Urinary bladder (tissue), 4 donors: ENCODE data around the gene PDE1C. TPM values are rescaled to one million over a fixed set of nuclear protein-coding genes. Genes with fewer than 3 reads are reported as not detected.
"Not testable (repeated sequence)": the region's sequence is repeated elsewhere in the genome, so short reads cannot be mapped to it uniquely, and the experiment has no call there.

Experiments
- DNase-seq: peaks from one replicate; pipeline ENCODE4 v3.0.0-alpha.2; 2015; ENCODE audit errors: extremely low spot score
- H3K27ac ChIP-seq: one replicate; pipeline ENCODE4 v1.5.1; 2013; ENCODE audit warnings: low read depth, mild to moderate bottlenecking, moderate library complexity
- H3K36me3 ChIP-seq: one replicate; pipeline ENCODE4 v1.6.1; 2013; ENCODE audit warnings: mild to moderate bottlenecking, moderate library complexity; ENCODE audit not compliant: insufficient read depth
- H3K4me1 ChIP-seq: one replicate; pipeline ENCODE4 v1.6.1; 2013; ENCODE audit warnings: mild to moderate bottlenecking, moderate library complexity; ENCODE audit not compliant: insufficient read depth
- H3K4me3 ChIP-seq: one replicate; pipeline ENCODE4 v1.5.1; 2013; ENCODE audit warnings: low read depth, low read length
- WGBS: extraction: QIAGEN DNeasy Blood & Tissue Kit; methylation state at CpG from one replicate; pipeline ENCODE4 v1.1.7; 2013; 5-methylcytosine and 5-hydroxymethylcytosine counted together
- polyA plus RNA-seq: library from polyadenylated mRNA; stranded (reverse); fragments of 200-250 nt; gene quantifications from one replicate; pipeline ENCODE4 v1.2.3, GENCODE V29; 2013
- total RNA-seq: library from RNA; depleted of rRNA; stranded (reverse); fragments of >200 nt; gene quantifications from one replicate; pipeline ENCODE4 v1.2.3, GENCODE V29; 2014
- donor health status: healthy with polysubstance abuse.
- donor health status: healthy.

PDE1C gene
- total and polyA plus RNA-seq, 2 donors = 15.9 to 20.4 TPM

GRCh38 chr7:32091608-32092210 lies 21.5 kb upstream of the PDE1C start:
- WGBS = 67% methylated on average over 4 of the region's 4 CpGs
- Histone ChIP-seq H3K36me3 (no peaks in the 10 kb centered on the region), H3K27ac (no peak overlapping the region), H3K4me3 (no peak overlapping the region), H3K4me1 (no peaks in the 10 kb centered on the region)
- DNase-seq = no peak

DNA sequence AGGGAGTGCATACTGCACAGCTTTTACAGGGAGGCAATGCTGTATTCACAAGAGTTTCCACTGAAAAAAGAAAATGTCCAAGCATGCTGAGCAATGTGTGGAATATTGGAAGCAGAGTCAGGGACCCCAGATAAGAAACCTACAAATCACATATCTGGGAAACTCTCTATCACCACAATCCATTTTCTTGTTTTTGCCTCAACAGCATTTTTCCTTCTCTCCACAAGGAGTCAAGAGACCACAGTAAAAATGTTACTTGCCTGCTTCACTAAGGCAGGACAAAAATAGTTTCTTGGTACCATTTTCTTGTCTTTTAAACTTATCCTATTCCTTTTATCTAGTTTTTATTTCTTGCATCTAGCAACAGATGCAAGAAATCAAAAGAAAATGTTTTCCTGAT lies 19.5 kb upstream of the PDE1C start:
- no peak for DNase-seq

GRCh38 chr7:32089256-32089655 lies 19.0 kb upstream of the PDE1C start:
- no peaks in the 10 kb centered on the region for H3K4me1 ChIP-seq
- 85% methylated on average over 5 of the region's 5 CpGs for WGBS
- H3K4me3 ChIP-seq = no peak overlapping the region

More for the DNA sequence above, 19.5 kb upstream of the PDE1C start:
- no peak overlapping the region for H3K4me3 ChIP-seq
- H3K27ac ChIP-seq = no peak overlapping the region
- no peaks in the 10 kb centered on the region for H3K36me3 ChIP-seq
- H3K4me1 ChIP-seq = no peaks in the 10 kb centered on the region

GRCh38 chr7:32088451-32088881 lies 18.3 kb upstream of the PDE1C start:
- DNase-seq = no peak
- Histone ChIP-seq H3K4me1 (no peaks in the 10 kb centered on the region), H3K27ac (no peak overlapping the region), H3K36me3 (no peaks in the 10 kb centered on the region), H3K4me3 (no peak overlapping the region)
- 52% methylated on average over 18 of the region's 18 CpGs for WGBS

More at GRCh38 chr7:32089256-32089655, 19.0 kb upstream of the PDE1C start:
- Histone ChIP-seq H3K36me3 (no peaks in the 10 kb centered on the region), H3K27ac (no peak overlapping the region)
- no peak for DNase-seq

DNA sequence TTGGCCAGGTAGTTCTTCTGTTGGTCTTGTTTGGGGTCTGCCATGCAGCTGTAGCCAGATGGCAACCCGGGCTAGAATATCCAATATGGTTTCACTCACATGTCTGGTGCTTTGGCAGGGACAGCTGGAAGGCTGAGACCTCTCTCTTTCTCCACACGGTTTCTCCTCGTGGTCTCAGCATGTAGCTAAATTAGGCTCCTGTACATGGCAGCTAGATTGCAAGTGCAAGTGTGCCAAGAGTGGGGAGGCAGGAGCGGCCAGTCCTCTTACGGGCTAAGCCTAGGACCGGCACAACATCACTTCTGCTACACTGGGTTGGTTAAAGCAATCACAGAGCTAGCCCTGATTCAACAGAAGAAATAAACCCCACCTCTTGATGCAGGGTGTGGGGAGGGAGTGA lies 9.3 kb upstream of the PDE1C start:
- WGBS = 78% methylated on average over 6 of the region's 6 CpGs
- Histone ChIP-seq H3K36me3 (no peaks in the 10 kb centered on the region), H3K4me1 (no peaks in the 10 kb centered on the region), H3K27ac (no peak overlapping the region), H3K4me3 (no peak overlapping the region)
- no peak for DNase-seq

GRCh38 chr7:32078824-32079223 lies 8.6 kb upstream of the PDE1C start:
- no peaks in the 10 kb centered on the region for H3K36me3 ChIP-seq
- H3K27ac ChIP-seq = no peak overlapping the region
- H3K4me1 ChIP-seq = no peaks in the 10 kb centered on the region
- H3K4me3 ChIP-seq = no peak overlapping the region
- DNase-seq = no peak
- 69% methylated on average over 2 of the region's 2 CpGs for WGBS

GRCh38 chr7:32077806-32078205 lies 7.6 kb upstream of the PDE1C start:
- Histone ChIP-seq H3K4me1 (no peaks in the 10 kb centered on the region), H3K36me3 (no peaks in the 10 kb centered on the region), H3K27ac (no peak overlapping the region), H3K4me3 (no peak overlapping the region)
- WGBS = 78% methylated on average over 5 of the region's 5 CpGs
- no peak for DNase-seq

GRCh38 chr7:32076802-32077201 lies 6.6 kb upstream of the PDE1C start:
- not testable (repeated sequence) for H3K4me3 ChIP-seq, H3K36me3 ChIP-seq, H3K27ac ChIP-seq, H3K4me1 ChIP-seq, DNase-seq
- WGBS = 77% methylated on average over 5 of the region's 5 CpGs

DNA sequence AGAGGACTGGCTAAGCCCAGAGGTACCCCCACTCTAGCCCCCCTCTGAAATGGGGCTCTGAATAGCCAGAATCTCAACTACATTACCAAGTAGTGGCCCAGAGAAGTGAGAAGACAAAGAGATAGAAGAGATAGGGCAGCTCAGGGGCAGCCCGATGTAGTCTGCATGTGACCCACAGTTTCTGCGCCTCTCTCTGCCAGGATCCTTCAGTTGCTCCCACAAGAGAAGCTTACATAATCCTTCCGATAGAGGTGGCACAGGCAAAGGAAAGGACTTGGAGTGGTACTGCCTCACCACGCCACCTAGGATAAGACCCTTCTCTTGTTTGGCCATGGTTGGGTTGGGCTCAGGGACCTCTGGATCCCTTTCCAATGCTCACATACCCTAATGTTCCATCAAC lies 5.4 kb upstream of the PDE1C start:
- 93% methylated on average over 4 of the region's 4 CpGs for WGBS
- no peak overlapping the region for H3K4me3 ChIP-seq
- H3K36me3 ChIP-seq = no peaks in the 10 kb centered on the region
- no peak for DNase-seq
- H3K27ac ChIP-seq = no peak overlapping the region
- H3K4me1 ChIP-seq = no peaks in the 10 kb centered on the region

- Histone ChIP-seq H3K36me3 (no peaks in the 10 kb centered on the region), H3K4me3 (no peak overlapping the region), H3K27ac (no peak overlapping the region), H3K4me1 (no peaks in the 10 kb centered on the region)
- DNase-seq = no peak
- 70% methylated on average over 9 of the region's 9 CpGs for WGBS
These were observed 4.8 kb upstream of the PDE1C start for GRCh38 chr7:32074787-32075585.

GRCh38 chr7:32073533-32073932 lies 3.3 kb upstream of the PDE1C start:
- Histone ChIP-seq H3K4me1 (no peaks in the 10 kb centered on the region), H3K4me3 (no peak overlapping the region), H3K36me3 (no peaks in the 10 kb centered on the region), H3K27ac (no peak overlapping the region)
- DNase-seq = no peak
- 50% methylated on average over 1 of the region's 1 CpG for WGBS

GRCh38 chr7:32072397-32072796 lies 2.2 kb upstream of the PDE1C start:
- Histone ChIP-seq H3K36me3 (no peaks in the 10 kb centered on the region), H3K27ac (no peak overlapping the region), H3K4me1 (no peaks in the 10 kb centered on the region), H3K4me3 (no peak overlapping the region)
- DNase-seq = no peak
- WGBS = 84% methylated on average over 2 of the region's 2 CpGs

GRCh38 chr7:32071466-32072091 lies 1.4 kb upstream of the PDE1C start:
- WGBS = 39% methylated on average over 6 of the region's 6 CpGs
- no peak for DNase-seq
- Histone ChIP-seq H3K4me1 (no peaks in the 10 kb centered on the region), H3K27ac (no peak overlapping the region), H3K36me3 (no peaks in the 10 kb centered on the region), H3K4me3 (peak overlapping the region; percentile 35)

DNA sequence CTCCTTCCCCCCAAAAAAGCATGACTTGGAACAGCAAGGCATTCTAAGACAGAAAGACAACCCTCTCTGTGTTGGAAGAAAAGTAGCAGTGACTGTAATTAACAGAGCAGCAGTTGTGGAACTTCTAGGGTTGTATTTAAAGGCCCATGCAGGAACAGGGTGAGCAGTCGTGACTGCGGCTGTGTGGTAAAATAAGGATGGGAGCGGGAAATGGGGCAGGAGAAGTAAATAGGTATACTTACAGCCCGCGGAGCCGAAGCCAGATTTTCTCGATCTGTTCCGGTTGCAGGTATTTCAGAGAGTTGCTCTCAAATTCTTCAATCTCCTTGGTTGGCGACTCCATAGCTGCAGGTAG lies 179 bp downstream of the PDE1C start:
- Histone ChIP-seq H3K27ac (no peak overlapping the region), H3K4me1 (no peaks in the 10 kb centered on the region), H3K4me3 (peak overlapping the region; percentile 35), H3K36me3 (no peaks in the 10 kb centered on the region)
- WGBS = 10% methylated on average over 9 of the region's 9 CpGs
- DNase-seq = no peak
